NCI-H146 (cell line): ENCODE data around the gene CFDP1.
A peak's percentile ranks its signal among the peaks of the same experiment; 100 is the strongest.
"Not testable (repeated sequence)": the region's sequence is repeated elsewhere in the genome, so short reads cannot be mapped to it uniquely, and the experiment has no call there.

Experiments used
- DNase-seq: peaks from one replicate; lab custom pipeline; 2025; lab: John Stamatoyannopoulos, UW

Gene CFDP1

GRCh38 chr16:75458439-75458838 is 25.1 kb upstream of the CFDP1 start:
- no peak for DNase-seq

- peak; percentile 40 for DNase-seq
These were observed 24.7 kb upstream of the CFDP1 start for GRCh38 chr16:75458029-75458428.

GRCh38 chr16:75457485-75458021 is 24.2 kb upstream of the CFDP1 start:
- no peak for DNase-seq

GRCh38 chr16:75456971-75457370 is 23.7 kb upstream of the CFDP1 start:
- no peak for DNase-seq

- not testable (repeated sequence) for DNase-seq
These were observed 23.2 kb upstream of the CFDP1 start for GRCh38 chr16:75456486-75456885.

GRCh38 chr16:75455677-75456076 is 22.4 kb upstream of the CFDP1 start:
- no peak for DNase-seq

- no peak for DNase-seq
These were observed 19.3 kb upstream of the CFDP1 start for GRCh38 chr16:75452464-75453190.

- DNase-seq = no peak
These were observed 13.1 kb upstream of the CFDP1 start for GRCh38 chr16:75446416-75446815.

GRCh38 chr16:75445298-75445697 is 12.0 kb upstream of the CFDP1 start:
- DNase-seq = no peak

- no peak for DNase-seq
These were observed 10.0 kb upstream of the CFDP1 start for GRCh38 chr16:75443298-75443697.

GRCh38 chr16:75433732-75434413 is 570 bp upstream of the CFDP1 start:
- peak; percentile 70 for DNase-seq

GRCh38 chr16:75429621-75430403 is 3.5 kb downstream of the CFDP1 start:
- DNase-seq = no peak

GRCh38 chr16:75426524-75426923 is 6.8 kb downstream of the CFDP1 start:
- DNase-seq = not testable (repeated sequence)

GRCh38 chr16:75424105-75424762 is 9.1 kb downstream of the CFDP1 start:
- not testable (repeated sequence) for DNase-seq

GRCh38 chr16:75423723-75424104 is 9.6 kb downstream of the CFDP1 start:
- DNase-seq = no peak

- DNase-seq = no peak
These were observed 11.5 kb downstream of the CFDP1 start for GRCh38 chr16:75421820-75422126.

GRCh38 chr16:75420987-75421819 is 12.1 kb downstream of the CFDP1 start:
- DNase-seq = peak; percentile 63

- DNase-seq = no peak
These were observed 16.3 kb downstream of the CFDP1 start for GRCh38 chr16:75416904-75417565.

- DNase-seq = no peak
These were observed 18.0 kb downstream of the CFDP1 start for GRCh38 chr16:75415169-75415905.

- DNase-seq = no peak
These were observed 19.4 kb downstream of the CFDP1 start for GRCh38 chr16:75413951-75414350.
